Neutrophil (primary cell): ENCODE data around the gene PIAS1.

ENCODE experiments used
- H3K27ac ChIP-seq: fragments of 200-600 bp; sonication (generic); 2 replicates; pipeline ENCODE4 v1.5.1; 2016; ENCODE audit warnings: mild to moderate bottlenecking, moderate library complexity
- H3K27me3 ChIP-seq: fragments of 200-600 bp; sonication (generic); 2 replicates; pipeline ENCODE4 v1.6.0; 2016; ENCODE audit warnings: mild to moderate bottlenecking
- H3K36me3 ChIP-seq: fragments of 200-600 bp; sonication (generic); 2 replicates; pipeline ENCODE4 v1.5.1; 2017
- H3K4me1 ChIP-seq, 2 experiments: fragments of 200-600 bp in 1 of 2; sonication (generic) in 1 of 2; 1 replicate in 1 of 2; 2 replicates in 1 of 2; pipeline versions ENCODE4 v1.5.1 to v1.6.1; 2013 to 2016; ENCODE audit warnings: low read depth in 1 of 2, low read length in 1 of 2, mild to moderate bottlenecking in 1 of 2, moderate library complexity in 1 of 2; ENCODE audit not compliant: control insufficient read depth in 1 of 2, insufficient read depth in 1 of 2
- H3K4me3 ChIP-seq, 2 experiments: fragments of 200-600 bp in 1 of 2; sonication (generic) in 1 of 2; 1 replicate in 1 of 2; 2 replicates in 1 of 2; pipeline ENCODE4 v1.5.1; 2013 to 2016; ENCODE audit warnings: low read depth in 1 of 2, low read length in 1 of 2, mild to moderate bottlenecking in 1 of 2, moderate library complexity in 1 of 2
- H3K9me3 ChIP-seq: fragments of 200-600 bp; sonication (generic); 2 replicates; pipeline ENCODE4 v1.5.1; 2016
- CTCF ChIP-seq: fragments of 200-600 bp; sonication (generic); IDR thresholded peaks from 2 replicates; pipeline ENCODE4 v1.5.1; 2016; ENCODE audit warnings: antibody characterized with exemption

Gene PIAS1

GRCh38 chr15:68130851-68131250, 76.7 kb downstream of the PIAS1 start:
- Histone ChIP-seq H3K27me3 (no peaks in the 10 kb centered on the region), H3K4me3 (no peak overlapping the region), H3K4me1 (peaks cover 0 to 8% of the 10 kb centered on the region in 2 experiments), H3K9me3 (no peaks in the 10 kb centered on the region), H3K27ac (no peak overlapping the region), H3K36me3 (no peaks in the 10 kb centered on the region)
- TF ChIP-seq CTCF: no peak

- Histone ChIP-seq H3K4me1 (peaks cover 26 to 37% of the 10 kb centered on the region in 2 experiments), H3K4me3 (no peak overlapping the region), H3K9me3 (no peaks in the 10 kb centered on the region), H3K27ac (no peak overlapping the region), H3K27me3 (no peaks in the 10 kb centered on the region), H3K36me3 (peaks cover 16% of the 10 kb centered on the region)
- TF ChIP-seq CTCF: no peak
Measured at GRCh38 chr15:68137096-68137495, 83.0 kb downstream of the PIAS1 start.

- Histone ChIP-seq H3K4me3 (no peak overlapping the region), H3K27me3 (no peaks in the 10 kb centered on the region), H3K27ac (no peak overlapping the region), H3K9me3 (no peaks in the 10 kb centered on the region), H3K4me1 (peaks cover 26 to 39% of the 10 kb centered on the region in 2 experiments), H3K36me3 (peaks cover 62% of the 10 kb centered on the region)
- no peak for TF ChIP-seq CTCF
Measured at GRCh38 chr15:68143129-68143528, 89.0 kb downstream of the PIAS1 start.

GRCh38 chr15:68143785-68144184, 89.7 kb downstream of the PIAS1 start:
- Histone ChIP-seq H3K4me1 (peaks cover 26 to 33% of the 10 kb centered on the region in 2 experiments), H3K4me3 (no peak overlapping the region), H3K9me3 (no peaks in the 10 kb centered on the region), H3K27me3 (no peaks in the 10 kb centered on the region), H3K36me3 (peaks cover 62% of the 10 kb centered on the region), H3K27ac (no peak overlapping the region)
- no peak for TF ChIP-seq CTCF

- H3K27me3 ChIP-seq: no peaks in the 10 kb centered on the region
- TF ChIP-seq CTCF: no peak
- peaks cover 66% of the 10 kb centered on the region for H3K36me3 ChIP-seq
- no peak overlapping the region for H3K27ac ChIP-seq
- H3K4me1 ChIP-seq: peaks cover 15% of the 10 kb centered on the region in 2 experiments
- H3K4me3 ChIP-seq: no peak overlapping the region
- no peaks in the 10 kb centered on the region for H3K9me3 ChIP-seq
Measured at GRCh38 chr15:68145706-68146105, 91.6 kb downstream of the PIAS1 start.

GRCh38 chr15:68148039-68148438, 93.9 kb downstream of the PIAS1 start:
- Histone ChIP-seq H3K36me3 (peaks cover 61% of the 10 kb centered on the region), H3K4me3 (no peak overlapping the region), H3K4me1 (peaks cover 4 to 5% of the 10 kb centered on the region in 2 experiments), H3K27me3 (no peaks in the 10 kb centered on the region), H3K27ac (peak overlapping the region; percentile 7), H3K9me3 (no peaks in the 10 kb centered on the region)
- no peak for TF ChIP-seq CTCF
